A549 (cell line): ENCODE results near the gene ASAP2. TPM values are rescaled to one million over a fixed set of nuclear protein-coding genes. Genes with fewer than 3 reads are reported as not detected.

Experiments used
- ATAC-seq, 2 experiments: fragments of 200-7000 bp in 1 of 2; fragments of >200 bp in 1 of 2; cut with Nextera tagmentation in 1 of 2; cut with Tn5 transposase in 1 of 2; 3 replicates each; pipeline versions ENCODE4 v1.8.0 to v1.9.1; 2018 to 2020; ENCODE audit warnings: mild to moderate bottlenecking in 1 of 2, moderate library complexity in 1 of 2
- CTCF ChIA-PET: fragments of 300-600 bp; sonication (Branson Sonifier 250); formaldehyde crosslinking; extraction: SDS; loops from one replicate; lab custom pipeline; 2021; ENCODE audit warnings: antibody characterized with exemption, inconsistent platforms; lab: Yijun Ruan, JAX
- POLR2A ChIA-PET: fragments of 350-600 bp; formaldehyde crosslinking; extraction: SDS; loops from one replicate; lab custom pipeline; 2021; ENCODE audit warnings: antibody characterized with exemption, inconsistent platforms; lab: Yijun Ruan, JAX
- DNase-seq, 2 experiments: peaks; one replicate each; pipeline versions ENCODE4 v3.0.0 to v3.0.0-alpha.2; 2011 to 2016; ENCODE audit warnings: low read depth in 1 of 2, low spot score in 1 of 2
- FAIRE-seq: peaks from 2 replicates; lab custom pipeline; 2011; peaks lifted over from hg19 to GRCh38; lab: Jason Lieb, UNC
- H3K27ac ChIP-seq, 2 experiments: fragments of >200 bp; sonication (Bioruptor Twin); formaldehyde crosslinking; 3 replicates each; pipeline ENCODE4 v1.5.1; 2016 to 2017
- H3K4me1 ChIP-seq: fragments of >200 bp; sonication (Bioruptor Twin); formaldehyde crosslinking; 3 replicates; pipeline ENCODE4 v1.6.1; 2016
- H3K4me2 ChIP-seq: fragments of >200 bp; sonication (Bioruptor Twin); formaldehyde crosslinking; 3 replicates; pipeline ENCODE4 v1.6.1; 2016
- H3K4me3 ChIP-seq: fragments of >200 bp; sonication (Bioruptor Twin); formaldehyde crosslinking; 3 replicates; pipeline ENCODE4 v1.5.1; 2016
- H3K9me3 ChIP-seq: fragments of >200 bp; sonication (Bioruptor Twin); formaldehyde crosslinking; 3 replicates; pipeline ENCODE4 v1.6.1; 2016
- CHD4 ChIP-seq: fragments of 200-600 bp; sonication (generic); IDR thresholded peaks from 2 replicates; pipeline ENCODE4 v1.6.1; 2016; ENCODE audit warnings: antibody characterized with exemption, mild to moderate bottlenecking, borderline replicate concordance
- EP300 ChIP-seq, 2 experiments: fragments of >200 bp; sonication (Bioruptor Twin); formaldehyde crosslinking; IDR thresholded peaks; 2 replicates in 1 of 2; 3 replicates in 1 of 2; pipeline ENCODE4 v1.6.1; 2016 to 2017
- HDAC2 ChIP-seq: fragments of 200-600 bp; sonication (generic); IDR thresholded peaks from 2 replicates; pipeline ENCODE4 v1.6.1; 2016
- HOXA7 ChIP-seq: fragments of 250-450 bp; sonication (Bioruptor Pico); IDR thresholded peaks from 2 replicates; pipeline ENCODE4 v1.5.0; 2020; ENCODE audit warnings: mild to moderate bottlenecking, moderate library complexity
- JUNB ChIP-seq: fragments of >200 bp; sonication (Bioruptor Twin); formaldehyde crosslinking; IDR thresholded peaks from 2 replicates; pipeline ENCODE4 v1.6.1; 2016
- MYC ChIP-seq: IDR thresholded peaks from 2 replicates; pipeline ENCODE4 v1.6.1; 2012; ENCODE audit warnings: mild to moderate bottlenecking, inconsistent platforms, low read length, improper control_type of control experiment, borderline replicate concordance
- NFE2L2 ChIP-seq: fragments of 150-350 bp; conservative IDR thresholded peaks from 2 replicates; pipeline ENCODE4 v1.6.1; 2014; ENCODE audit warnings: low read length
- RCOR1 ChIP-seq: fragments of 150-350 bp; IDR thresholded peaks from 2 replicates; pipeline ENCODE4 v1.6.1; 2014; ENCODE audit warnings: antibody characterized with exemption, low read length, low read depth
- SMC3 ChIP-seq: fragments of >200 bp; sonication (Bioruptor Twin); formaldehyde crosslinking; IDR thresholded peaks from 3 replicates; pipeline ENCODE4 v1.6.1; 2018; ENCODE audit warnings: inconsistent platforms
- TP53 ChIP-seq: fragments of 250-450 bp; sonication (Bioruptor Pico); IDR thresholded peaks from 2 replicates; pipeline ENCODE4 v1.5.0; 2021; ENCODE audit warnings: mild to moderate bottlenecking, moderate library complexity
- WGBS: methylation state at CpG from one replicate; pipeline ENCODE4 v1.1.6; 2017; ENCODE audit errors: missing lambda C conversion rate; 5-methylcytosine and 5-hydroxymethylcytosine counted together
- polyA plus RNA-seq, 4 experiments: library from polyadenylated mRNA; depleted of rRNA in 3 of 4; stranded (reverse); fragments of >200 nt; fragmentation: RNase III in 1 of 4; extraction: RNeasy Plus Mini Kit Qiagen cat#74134 plus additional on column Dnase treatment in 1 of 4; gene quantifications; 2 replicates in 3 of 4; 3 replicates in 1 of 4; pipeline ENCODE4 v1.2.3, GENCODE V29; 2011 to 2017
- TF ChIP-seq, protein P1 (sequence below): IDR thresholded peaks from 2 replicates; pipeline ENCODE4 v1.6.1; 2012; ENCODE audit warnings: low read depth, borderline replicate concordance
- TF ChIP-seq, protein P2 (sequence below): IDR thresholded peaks from 2 replicates; pipeline ENCODE4 v1.6.1; 2012
- TF ChIP-seq, protein P3 (sequence below): IDR thresholded peaks from 2 replicates; pipeline ENCODE4 v1.6.1; 2012
- TF ChIP-seq, protein P4 (sequence below): fragments of 250-450 bp; sonication (Bioruptor Pico); IDR thresholded peaks from 2 replicates; pipeline ENCODE4 v1.5.0; 2020; ENCODE audit warnings: low read depth, mild to moderate bottlenecking, moderate library complexity
- TF ChIP-seq, protein P5 (sequence below): fragments of 250-450 bp; sonication (Bioruptor Pico); IDR thresholded peaks from 2 replicates; pipeline ENCODE4 v1.5.0; 2021; ENCODE audit warnings: mild to moderate bottlenecking, moderate library complexity, borderline replicate concordance
- TF ChIP-seq, protein P6 (sequence below): fragments of >200 bp; sonication (Bioruptor Twin); formaldehyde crosslinking; IDR thresholded peaks from 3 replicates; pipeline ENCODE4 v1.6.1; 2016

Gene ASAP2
- polyA plus RNA-seq, 2 of the 4 experiments (the other 2 are of a cell fraction): 17.8 to 27.9 TPM

DNA sequence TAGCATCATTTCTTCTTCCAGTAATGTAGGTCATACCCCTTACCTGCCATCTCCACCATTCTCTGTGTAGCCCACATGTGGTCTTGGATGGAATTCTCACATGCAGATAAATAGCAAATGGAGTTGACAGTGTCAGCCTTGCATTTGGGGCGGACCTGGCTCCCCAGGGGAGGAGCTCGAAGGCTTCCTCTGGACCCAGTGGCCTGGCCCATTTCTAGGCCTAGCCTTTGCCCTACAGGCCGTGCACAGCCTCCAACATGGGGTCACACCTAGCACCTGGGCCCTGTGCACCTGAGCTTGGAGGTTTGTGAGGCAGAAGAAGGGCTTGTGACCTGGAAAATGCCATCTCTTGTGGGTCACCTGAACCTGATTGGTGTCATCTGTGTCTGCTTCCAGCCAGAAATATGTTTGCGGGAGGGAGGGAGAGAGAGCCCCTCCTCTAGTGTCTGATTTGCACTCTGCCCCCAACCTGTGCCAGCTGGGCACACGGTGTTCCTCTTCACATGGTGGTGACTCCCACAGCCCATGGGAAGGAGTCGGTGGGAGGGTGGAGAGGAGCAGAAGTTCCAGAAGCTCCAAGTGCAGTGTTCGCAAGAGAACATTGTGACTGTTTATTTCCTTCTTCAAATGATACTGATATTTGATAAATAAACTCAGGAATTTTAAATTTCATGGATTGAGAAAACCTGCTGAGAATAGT is 183.7 kb downstream of the ASAP2 start:
- DNase-seq (no peak), ATAC-seq (no peak)
- TF ChIP-seq, protein P1, sequence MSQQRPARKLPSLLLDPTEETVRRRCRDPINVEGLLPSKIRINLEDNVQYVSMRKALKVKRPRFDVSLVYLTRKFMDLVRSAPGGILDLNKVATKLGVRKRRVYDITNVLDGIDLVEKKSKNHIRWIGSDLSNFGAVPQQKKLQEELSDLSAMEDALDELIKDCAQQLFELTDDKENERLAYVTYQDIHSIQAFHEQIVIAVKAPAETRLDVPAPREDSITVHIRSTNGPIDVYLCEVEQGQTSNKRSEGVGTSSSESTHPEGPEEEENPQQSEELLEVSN: no peak
- TF ChIP-seq, all 56 proteins: peak for 0
- peaks cover 38% of the 10 kb centered on the region for H3K4me1 ChIP-seq
- WGBS: 89% methylated on average over 7 of the region's 7 CpGs
- ChIA-PET POLR2A (no interaction called here), CTCF (interaction anchor here (1.1 kb wide), 1 partner anchor 8 kb away, joined by 3 read pairs; no protein-coding TSS in a partner anchor)
- H3K9me3 ChIP-seq: no peaks in the 10 kb centered on the region
- H3K4me2 ChIP-seq: no peak overlapping the region
- FAIRE-seq: no peak
- no peak overlapping the region for H3K4me3 ChIP-seq
- H3K27ac ChIP-seq: no peak overlapping the region

DNA sequence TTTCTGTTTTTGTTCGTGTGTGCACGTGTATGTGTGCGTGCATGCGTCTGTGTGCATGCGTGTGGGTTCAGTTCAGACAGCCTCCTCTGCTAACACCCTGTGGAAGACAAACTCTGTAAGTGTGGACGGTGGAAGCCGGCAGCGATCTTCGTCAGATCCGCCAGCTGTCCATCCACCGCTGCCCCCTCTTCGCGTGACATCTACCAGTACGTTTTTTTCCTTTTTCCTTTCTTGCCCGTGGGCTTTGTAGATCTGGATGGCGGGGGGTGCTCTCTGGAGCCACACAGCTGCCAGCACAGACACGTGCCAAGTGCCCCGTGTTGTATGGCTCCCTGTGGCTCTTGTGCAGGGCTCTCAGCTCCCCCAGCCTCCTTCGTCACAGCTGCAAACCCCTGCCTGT is 184.4 kb downstream of the ASAP2 start:
- no peak overlapping the region for H3K27ac ChIP-seq
- DNase-seq (no peak), ATAC-seq (no peak), FAIRE-seq (no peak)
- H3K9me3 ChIP-seq: no peaks in the 10 kb centered on the region
- TF ChIP-seq, protein P2, sequence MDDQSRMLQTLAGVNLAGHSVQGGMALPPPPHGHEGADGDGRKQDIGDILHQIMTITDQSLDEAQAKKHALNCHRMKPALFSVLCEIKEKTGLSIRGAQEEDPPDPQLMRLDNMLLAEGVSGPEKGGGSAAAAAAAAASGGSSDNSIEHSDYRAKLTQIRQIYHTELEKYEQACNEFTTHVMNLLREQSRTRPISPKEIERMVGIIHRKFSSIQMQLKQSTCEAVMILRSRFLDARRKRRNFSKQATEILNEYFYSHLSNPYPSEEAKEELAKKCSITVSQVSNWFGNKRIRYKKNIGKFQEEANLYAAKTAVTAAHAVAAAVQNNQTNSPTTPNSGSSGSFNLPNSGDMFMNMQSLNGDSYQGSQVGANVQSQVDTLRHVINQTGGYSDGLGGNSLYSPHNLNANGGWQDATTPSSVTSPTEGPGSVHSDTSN: no peak
- TF ChIP-seq, protein P3, sequence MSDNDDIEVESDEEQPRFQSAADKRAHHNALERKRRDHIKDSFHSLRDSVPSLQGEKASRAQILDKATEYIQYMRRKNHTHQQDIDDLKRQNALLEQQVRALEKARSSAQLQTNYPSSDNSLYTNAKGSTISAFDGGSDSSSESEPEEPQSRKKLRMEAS: no peak
- TF ChIP-seq EP300 (IDR thresholded peaks at IDR 0.05) (no peak), CHD4 (no peak), HOXA7 (CRISPR knock-in tag) (no peak)
- ChIA-PET CTCF (interaction anchor here (1.4 kb wide), 1 partner anchor 249 kb away, joined by 3 read pairs; no protein-coding TSS in a partner anchor), POLR2A (no interaction called here)
- H3K4me1 ChIP-seq: peaks cover 31% of the 10 kb centered on the region
- 94% methylated on average over 19 of the region's 19 CpGs for WGBS
- no peak overlapping the region for H3K4me2 ChIP-seq
- H3K4me3 ChIP-seq: no peak overlapping the region

DNA sequence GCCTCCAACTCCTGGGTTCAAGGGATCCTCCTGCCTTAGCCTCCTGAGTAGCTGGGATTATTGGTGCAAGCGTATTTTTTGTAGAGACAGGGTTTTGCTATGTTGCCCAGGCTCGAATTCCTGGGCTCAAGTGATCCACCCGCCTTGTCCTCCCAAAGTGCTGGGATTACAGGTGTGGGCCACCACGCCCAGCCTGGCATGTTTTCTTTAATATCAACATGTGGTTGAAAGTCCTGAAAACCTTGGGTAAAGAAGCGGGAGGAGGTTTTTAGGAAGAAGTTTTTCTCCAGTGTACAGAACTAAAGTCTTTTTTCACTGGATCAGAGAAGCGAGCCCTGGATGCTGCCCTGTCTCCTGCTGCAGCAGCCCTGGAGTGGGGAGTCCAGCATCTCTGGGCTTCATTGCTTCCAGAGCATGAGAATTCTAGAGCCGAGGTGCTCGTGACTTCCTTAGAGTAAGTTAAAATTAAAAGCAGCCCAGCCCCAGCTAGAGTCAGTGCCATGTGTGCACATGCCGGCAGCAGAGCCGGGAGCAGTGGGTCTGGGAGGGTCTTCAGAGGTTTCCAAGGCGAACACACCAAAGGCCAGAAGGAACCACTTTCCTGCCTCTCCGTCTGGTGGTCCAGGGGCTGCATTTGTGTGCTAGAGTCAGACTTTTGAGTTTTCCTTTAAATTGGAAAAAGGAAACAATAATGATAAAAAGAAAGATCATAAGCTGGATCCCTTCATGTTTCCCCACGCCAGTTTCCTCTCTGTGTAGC is 185.5 kb downstream of the ASAP2 start:
- POLR2A ChIA-PET: no interaction called here
- CTCF ChIA-PET: interaction anchor here (0.6 to 1.4 kb wide), 3 partner anchors 10 to 250 kb away, joined by 3 read pairs; no protein-coding TSS in a partner anchor
- Histone ChIP-seq H3K4me3 (no peak overlapping the region), H3K27ac (no peak overlapping the region), H3K4me2 (no peak overlapping the region), H3K9me3 (no peaks in the 10 kb centered on the region), H3K4me1 (peaks cover 19% of the 10 kb centered on the region)
- ATAC-seq (no peak), FAIRE-seq (no peak), DNase-seq (no peak)
- no peak for TF ChIP-seq RCOR1
- TF ChIP-seq TP53 (CRISPR knock-in tag): no peak
- no peak for TF ChIP-seq HDAC2
- WGBS: 90% methylated on average over 13 of the region's 13 CpGs

DNA sequence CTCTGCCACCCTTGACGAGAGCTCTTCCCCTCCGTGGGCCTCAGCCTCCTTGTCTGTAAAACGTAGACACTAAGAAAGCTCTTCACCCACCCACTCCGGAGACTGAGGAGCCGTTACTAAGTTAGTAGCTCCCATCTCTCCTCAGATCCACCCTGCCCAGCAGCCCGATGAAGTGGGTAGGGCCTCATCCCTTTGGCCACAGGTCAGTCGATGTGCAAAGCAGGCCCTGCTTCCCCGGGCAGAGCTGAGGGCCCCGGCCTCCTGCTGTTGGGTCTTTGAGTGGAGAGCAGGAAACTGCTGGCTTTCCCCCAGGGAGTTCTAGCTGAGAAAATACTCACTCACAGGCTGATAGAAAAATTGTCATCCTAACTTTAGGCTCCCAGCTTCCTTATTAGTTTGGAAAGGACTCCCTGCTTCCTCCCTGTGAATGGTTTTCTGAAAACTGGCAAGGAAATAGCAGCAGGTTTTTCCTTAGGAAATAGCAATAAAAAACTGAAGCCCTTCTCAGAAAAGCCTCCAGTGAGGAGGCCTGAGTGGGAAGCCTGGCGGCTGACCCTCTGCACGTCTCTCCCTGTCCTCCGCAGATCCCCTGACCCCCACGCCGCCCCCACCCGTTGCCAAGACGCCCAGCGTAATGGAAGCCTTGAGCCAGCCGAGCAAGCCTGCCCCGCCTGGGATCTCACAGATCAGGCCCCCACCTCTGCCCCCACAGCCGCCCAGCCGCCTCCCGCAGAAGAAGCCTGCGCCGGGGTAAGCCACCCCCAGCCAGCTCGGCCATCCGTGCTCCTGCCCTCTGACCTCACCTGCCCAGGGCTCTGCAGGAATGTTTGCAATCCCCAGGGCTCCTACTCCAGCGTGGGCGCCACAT is 186.5 kb downstream of the ASAP2 start:
- no peak overlapping the region for H3K4me2 ChIP-seq
- peaks cover 12% of the 10 kb centered on the region; the same call in 1 of the 3 replicates for H3K4me1 ChIP-seq
- H3K9me3 ChIP-seq: no peaks in the 10 kb centered on the region
- H3K4me3 ChIP-seq: no peak overlapping the region
- 0 out of 6 replicates have a peak overlapping the region, but pooled peaks of 1 of the 2 experiments have one; percentile 24 for H3K27ac ChIP-seq
- ChIA-PET POLR2A (no interaction called here), CTCF (interaction anchor here (0.8 to 1.1 kb wide), 2 partner anchors 11 to 24 kb away, joined by 3 read pairs; no protein-coding TSS in a partner anchor)
- FAIRE-seq (no peak), ATAC-seq (peak in 1 of 2 experiments; percentile 15; a peak in 1 of 6 replicates), DNase-seq (no peak)
- whole genome bisulfite sequencing: 91% methylated on average over 24 of the region's 28 CpGs
- no peak for TF ChIP-seq SMC3
- TF ChIP-seq, protein P4, sequence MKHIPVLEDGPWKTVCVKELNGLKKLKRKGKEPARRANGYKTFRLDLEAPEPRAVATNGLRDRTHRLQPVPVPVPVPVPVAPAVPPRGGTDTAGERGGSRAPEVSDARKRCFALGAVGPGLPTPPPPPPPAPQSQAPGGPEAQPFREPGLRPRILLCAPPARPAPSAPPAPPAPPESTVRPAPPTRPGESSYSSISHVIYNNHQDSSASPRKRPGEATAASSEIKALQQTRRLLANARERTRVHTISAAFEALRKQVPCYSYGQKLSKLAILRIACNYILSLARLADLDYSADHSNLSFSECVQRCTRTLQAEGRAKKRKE (CRISPR knock-in tag): no peak
- no peak for TF ChIP-seq MYC
- no peak for TF ChIP-seq TP53 (CRISPR knock-in tag)
- TF ChIP-seq, protein P5, sequence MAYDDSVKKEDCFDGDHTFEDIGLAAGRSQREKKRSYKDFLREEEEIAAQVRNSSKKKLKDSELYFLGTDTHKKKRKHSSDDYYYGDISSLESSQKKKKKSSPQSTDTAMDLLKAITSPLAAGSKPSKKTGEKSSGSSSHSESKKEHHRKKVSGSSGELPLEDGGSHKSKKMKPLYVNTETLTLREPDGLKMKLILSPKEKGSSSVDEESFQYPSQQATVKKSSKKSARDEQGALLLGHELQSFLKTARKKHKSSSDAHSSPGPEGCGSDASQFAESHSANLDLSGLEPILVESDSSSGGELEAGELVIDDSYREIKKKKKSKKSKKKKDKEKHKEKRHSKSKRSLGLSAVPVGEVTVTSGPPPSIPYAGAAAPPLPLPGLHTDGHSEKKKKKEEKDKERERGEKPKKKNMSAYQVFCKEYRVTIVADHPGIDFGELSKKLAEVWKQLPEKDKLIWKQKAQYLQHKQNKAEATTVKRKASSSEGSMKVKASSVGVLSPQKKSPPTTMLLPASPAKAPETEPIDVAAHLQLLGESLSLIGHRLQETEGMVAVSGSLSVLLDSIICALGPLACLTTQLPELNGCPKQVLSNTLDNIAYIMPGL (CRISPR knock-in tag): no peak
- TF ChIP-seq, protein P1: no peak
- no peak for TF ChIP-seq NFE2L2
- TF ChIP-seq, protein P3: no peak
- TF ChIP-seq, protein P6, sequence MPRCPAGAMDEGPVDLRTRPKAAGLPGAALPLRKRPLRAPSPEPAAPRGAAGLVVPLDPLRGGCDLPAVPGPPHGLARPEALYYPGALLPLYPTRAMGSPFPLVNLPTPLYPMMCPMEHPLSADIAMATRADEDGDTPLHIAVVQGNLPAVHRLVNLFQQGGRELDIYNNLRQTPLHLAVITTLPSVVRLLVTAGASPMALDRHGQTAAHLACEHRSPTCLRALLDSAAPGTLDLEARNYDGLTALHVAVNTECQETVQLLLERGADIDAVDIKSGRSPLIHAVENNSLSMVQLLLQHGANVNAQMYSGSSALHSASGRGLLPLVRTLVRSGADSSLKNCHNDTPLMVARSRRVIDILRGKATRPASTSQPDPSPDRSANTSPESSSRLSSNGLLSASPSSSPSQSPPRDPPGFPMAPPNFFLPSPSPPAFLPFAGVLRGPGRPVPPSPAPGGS: no peak
- no peak for TF ChIP-seq JUNB
